Brain microvascular endothelial cell (primary cell): ENCODE measurements around the gene PLAGL2.

Experiments used
- DNase-seq: peaks from one replicate; pipeline ENCODE4 v3.0.0-alpha.2; 2020
- H3K27ac ChIP-seq: fragments of 250-450 bp; sonication (Bioruptor Pico); 2 replicates; pipeline ENCODE4 v1.5.1; 2020; ENCODE audit warnings: mild to moderate bottlenecking, moderate library complexity
- H3K27me3 ChIP-seq: fragments of 250-450 bp; sonication (Bioruptor Pico); replicated peaks from 2 replicates; pipeline ENCODE4 v1.5.1; 2020; ENCODE audit warnings: mild to moderate bottlenecking
- H3K36me3 ChIP-seq: fragments of 250-450 bp; sonication (Bioruptor Pico); replicated peaks from 2 replicates; pipeline ENCODE4 v1.5.1; 2020; ENCODE audit warnings: mild to moderate bottlenecking
- H3K4me3 ChIP-seq: 2 replicates; pipeline ENCODE4 v1.5.1; 2011; ENCODE audit warnings: low read depth, mild to moderate bottlenecking, control low read depth, low read length, moderate library complexity
- in situ Hi-C: cut with HindIII; loops from 2 replicates; pipeline ENCODE4 v1.10.0; 2017; ENCODE audit warnings: low sequenced_read_pairs, low pct_ligation_motif_present
- TF ChIP-seq, protein P1 (sequence below): IDR thresholded peaks from 2 replicates; pipeline ENCODE4 v1.5.1; 2011; ENCODE audit warnings: low read depth, mild to moderate bottlenecking, moderate library complexity, low read length, control low read depth, inconsistent platforms; ENCODE audit errors: missing control alignments

PLAGL2 gene

GRCh38 chr20:32244959-32245358 is 37.4 kb upstream of the PLAGL2 start:
- Histone ChIP-seq H3K27me3 (no peaks in the 10 kb centered on the region), H3K36me3 (no peaks in the 10 kb centered on the region), H3K4me3 (no peak overlapping the region), H3K27ac (no peak overlapping the region)
- TF ChIP-seq, protein P1, sequence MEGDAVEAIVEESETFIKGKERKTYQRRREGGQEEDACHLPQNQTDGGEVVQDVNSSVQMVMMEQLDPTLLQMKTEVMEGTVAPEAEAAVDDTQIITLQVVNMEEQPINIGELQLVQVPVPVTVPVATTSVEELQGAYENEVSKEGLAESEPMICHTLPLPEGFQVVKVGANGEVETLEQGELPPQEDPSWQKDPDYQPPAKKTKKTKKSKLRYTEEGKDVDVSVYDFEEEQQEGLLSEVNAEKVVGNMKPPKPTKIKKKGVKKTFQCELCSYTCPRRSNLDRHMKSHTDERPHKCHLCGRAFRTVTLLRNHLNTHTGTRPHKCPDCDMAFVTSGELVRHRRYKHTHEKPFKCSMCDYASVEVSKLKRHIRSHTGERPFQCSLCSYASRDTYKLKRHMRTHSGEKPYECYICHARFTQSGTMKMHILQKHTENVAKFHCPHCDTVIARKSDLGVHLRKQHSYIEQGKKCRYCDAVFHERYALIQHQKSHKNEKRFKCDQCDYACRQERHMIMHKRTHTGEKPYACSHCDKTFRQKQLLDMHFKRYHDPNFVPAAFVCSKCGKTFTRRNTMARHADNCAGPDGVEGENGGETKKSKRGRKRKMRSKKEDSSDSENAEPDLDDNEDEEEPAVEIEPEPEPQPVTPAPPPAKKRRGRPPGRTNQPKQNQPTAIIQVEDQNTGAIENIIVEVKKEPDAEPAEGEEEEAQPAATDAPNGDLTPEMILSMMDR, result no peak
- in situ Hi-C loops, result no loop called here
- no peak for DNase-seq

GRCh38 chr20:32244150-32244823 is 36.7 kb upstream of the PLAGL2 start:
- no peak for DNase-seq
- TF ChIP-seq, protein P1, result no peak
- in situ Hi-C loops, result no loop called here

DNA sequence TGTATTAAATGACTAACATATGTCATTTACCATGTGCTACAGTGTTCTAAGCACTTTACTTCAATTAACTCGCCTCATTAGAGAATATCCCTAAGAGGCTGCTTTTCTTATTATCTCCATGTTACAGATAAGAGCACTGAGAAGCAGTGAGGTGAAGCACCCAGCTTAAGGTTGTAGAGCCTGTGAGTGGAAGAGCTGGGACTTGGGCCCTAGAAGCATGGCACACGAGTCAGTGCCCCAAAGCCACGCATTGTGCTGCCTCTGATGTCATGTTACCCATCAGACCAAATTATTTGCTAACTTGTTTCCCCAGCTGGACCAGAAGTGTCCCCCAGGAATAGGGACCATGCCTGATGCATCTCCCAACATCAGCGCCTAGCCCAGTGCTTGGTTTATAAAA is 34.3 kb upstream of the PLAGL2 start:
- no peak for DNase-seq
- in situ Hi-C loops, result no loop called here
- H3K36me3 ChIP-seq, result no peaks in the 10 kb centered on the region
- H3K4me3 ChIP-seq, result no peak overlapping the region
- no peak overlapping the region for H3K27ac ChIP-seq
- no peaks in the 10 kb centered on the region for H3K27me3 ChIP-seq
- TF ChIP-seq, protein P1, result no peak

More at GRCh38 chr20:32244150-32244823, 36.7 kb upstream of the PLAGL2 start:
- no peaks in the 10 kb centered on the region for H3K36me3 ChIP-seq
- H3K27me3 ChIP-seq, result no peaks in the 10 kb centered on the region
- H3K4me3 ChIP-seq, result no peak overlapping the region
- H3K27ac ChIP-seq, result no peak overlapping the region

DNA sequence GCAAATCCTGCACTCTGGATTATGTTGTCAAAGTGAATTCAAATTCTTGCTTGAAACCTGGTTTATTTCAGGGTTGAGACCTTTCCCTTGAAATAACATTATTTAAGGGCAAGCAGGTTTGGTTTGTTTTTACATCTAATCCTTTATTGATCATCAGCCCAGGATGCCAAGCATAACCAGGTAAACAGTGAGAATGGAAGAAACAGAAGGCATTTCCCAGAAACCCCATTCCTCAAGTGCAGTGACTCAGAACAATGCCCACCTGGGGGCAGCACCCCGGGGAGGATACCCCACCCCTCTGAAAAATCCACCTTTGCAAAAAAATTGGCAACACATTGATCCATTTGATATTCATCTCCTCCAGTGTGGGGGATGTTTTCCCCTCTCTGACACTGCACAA is 32.7 kb upstream of the PLAGL2 start:
- in situ Hi-C loops, result no loop called here
- DNase-seq, result no peak
- Histone ChIP-seq H3K4me3 (no peak overlapping the region), H3K36me3 (peaks cover 6% of the 10 kb centered on the region), H3K27ac (no peak overlapping the region), H3K27me3 (no peaks in the 10 kb centered on the region)
- TF ChIP-seq, protein P1, result peak; percentile 17

DNA sequence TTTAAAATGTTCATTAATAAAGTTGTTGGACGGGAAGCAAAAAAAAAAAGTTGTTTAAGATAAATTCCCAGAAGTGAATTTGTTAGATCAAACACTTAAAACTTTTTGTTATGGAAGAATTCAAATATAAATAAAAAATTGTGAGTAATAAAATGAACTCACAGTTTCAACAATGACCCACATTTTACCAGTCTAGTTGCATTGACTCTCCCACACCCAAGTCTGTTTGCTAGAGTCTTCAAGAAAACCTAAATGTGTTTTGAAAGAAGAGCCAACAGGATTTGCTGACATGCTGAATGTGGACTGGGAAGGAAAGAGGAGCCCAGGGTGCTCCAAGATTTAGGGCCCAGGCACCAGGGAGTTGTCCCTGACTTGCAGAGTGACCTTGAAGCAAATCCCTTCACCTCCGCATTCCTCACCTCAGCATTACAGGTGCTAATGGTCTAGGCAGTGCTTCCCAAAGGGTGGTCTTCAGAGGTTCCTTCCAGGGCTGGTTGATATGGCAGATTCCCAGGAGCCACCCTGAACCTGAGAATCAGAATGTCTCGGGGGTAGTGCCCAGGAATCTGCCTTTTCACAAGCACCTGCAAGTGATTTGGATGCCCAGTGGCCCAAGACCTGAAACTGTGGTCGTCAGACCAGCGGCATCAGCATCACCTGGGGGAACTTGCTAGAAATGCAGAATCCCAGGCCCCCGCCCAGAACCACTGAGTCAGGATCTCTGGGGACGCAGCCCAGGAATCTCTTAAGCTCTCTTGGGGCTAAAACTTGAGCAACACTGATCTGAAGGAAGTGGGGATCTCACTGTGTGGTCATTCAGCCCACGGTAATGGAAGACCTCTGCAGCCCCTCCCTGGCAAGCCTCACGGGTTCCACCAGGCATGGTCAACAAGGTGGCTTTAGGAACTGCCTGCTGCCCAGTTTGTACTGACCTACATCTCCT is 31.2 kb upstream of the PLAGL2 start:
- H3K27me3 ChIP-seq, result no peaks in the 10 kb centered on the region
- in situ Hi-C loops, result no loop called here
- DNase-seq, result no peak

More for the DNA sequence above, 31.2 kb upstream of the PLAGL2 start:
- H3K27ac ChIP-seq, result no peak overlapping the region
- no peak overlapping the region for H3K4me3 ChIP-seq
- H3K36me3 ChIP-seq, result peaks cover 18% of the 10 kb centered on the region
- TF ChIP-seq, protein P1, result no peak
